SK-N-SH treated with all-trans-retinoic acid at 6 μM for 48 hours (cell line): Measurements from ENCODE around the gene HPCAL4.

Experiments
- ATAC-seq: fragments of 200-7000 bp; cut with Tn5 transposase; 3 replicates; pipeline ENCODE4 v1.9.1; 2020; ENCODE audit warnings: mild to moderate bottlenecking, moderate library complexity
- ARNTL ChIP-seq: fragments of 450-650 bp; formaldehyde crosslinking; IDR thresholded peaks from 2 replicates; pipeline ENCODE4 v1.5.0; 2020; ENCODE audit warnings: low read depth, mild to moderate bottlenecking, moderate library complexity, borderline replicate concordance
- BACH2 ChIP-seq: fragments of 250-450 bp; sonication (Bioruptor Pico); IDR thresholded peaks from 2 replicates; pipeline ENCODE4 v1.9.0; 2021; ENCODE audit warnings: mild to moderate bottlenecking, borderline replicate concordance
- CSDC2 ChIP-seq: fragments of 250-450 bp; sonication (Bioruptor Pico); IDR thresholded peaks from 2 replicates; pipeline ENCODE4 v1.5.0; 2020; ENCODE audit warnings: mild to moderate bottlenecking, moderate library complexity
- CSRNP3 ChIP-seq: fragments of 250-450 bp; sonication (Bioruptor Pico); IDR thresholded peaks from 2 replicates; pipeline ENCODE4 v1.5.1; 2021; ENCODE audit warnings: mild to moderate bottlenecking, moderate library complexity
- ESRRG ChIP-seq: fragments of 250-450 bp; sonication (Bioruptor Pico); IDR thresholded peaks from 2 replicates; pipeline ENCODE4 v1.6.1; 2021; ENCODE audit warnings: mild to moderate bottlenecking
- GLIS3 ChIP-seq: fragments of 250-450 bp; sonication (Bioruptor Pico); IDR thresholded peaks from 2 replicates; pipeline ENCODE4 v1.5.0; 2020; ENCODE audit warnings: mild to moderate bottlenecking, moderate library complexity
- ISL1 ChIP-seq: fragments of 250-450 bp; sonication (Bioruptor Pico); IDR thresholded peaks from 2 replicates; pipeline ENCODE4 v2.1.2; 2022; ENCODE audit warnings: mild to moderate bottlenecking, moderate library complexity
- OSR1 ChIP-seq: fragments of 250-450 bp; sonication (Bioruptor Pico); IDR thresholded peaks from 2 replicates; pipeline ENCODE4 v1.8.0; 2022; ENCODE audit warnings: moderate library complexity, mild to moderate bottlenecking, inconsistent platforms
- PPARA ChIP-seq: fragments of 250-450 bp; sonication (Bioruptor Pico); IDR thresholded peaks from 2 replicates; pipeline ENCODE4 v1.5.0; 2020; ENCODE audit warnings: mild to moderate bottlenecking, borderline replicate concordance
- TCF4 ChIP-seq: fragments of 250-450 bp; sonication (Bioruptor Pico); IDR thresholded peaks from 2 replicates; pipeline ENCODE4 v1.8.0; 2021; ENCODE audit warnings: mild to moderate bottlenecking, moderate library complexity, borderline replicate concordance
- TOX ChIP-seq: fragments of 250-450 bp; sonication (Bioruptor Pico); IDR thresholded peaks from 2 replicates; pipeline ENCODE4 v1.8.0; 2021; ENCODE audit warnings: mild to moderate bottlenecking, moderate library complexity, borderline replicate concordance
- ZC3H10 ChIP-seq: fragments of 250-450 bp; sonication (Bioruptor Pico); IDR thresholded peaks from 2 replicates; pipeline ENCODE4 v1.5.1; 2021; ENCODE audit warnings: mild to moderate bottlenecking, moderate library complexity
- ZFP30 ChIP-seq: fragments of 450-650 bp; formaldehyde crosslinking; IDR thresholded peaks from 2 replicates; pipeline ENCODE4 v1.5.0; 2022; ENCODE audit warnings: mild to moderate bottlenecking, moderate library complexity
- ZNF565 ChIP-seq: fragments of 450-650 bp; formaldehyde crosslinking; conservative IDR thresholded peaks from 2 replicates; pipeline ENCODE4 v1.5.0; 2020; ENCODE audit warnings: low read depth, mild to moderate bottlenecking, moderate library complexity
- ZNF8 ChIP-seq: fragments of 450-650 bp; formaldehyde crosslinking; IDR thresholded peaks from 2 replicates; pipeline ENCODE4 v1.5.0; 2020; ENCODE audit warnings: mild to moderate bottlenecking, moderate library complexity
- TF ChIP-seq, protein P1 (sequence below): fragments of 250-450 bp; sonication (Bioruptor Pico); IDR thresholded peaks from 2 replicates; pipeline ENCODE4 v1.8.0; 2020; ENCODE audit warnings: mild to moderate bottlenecking, moderate library complexity, borderline replicate concordance
- TF ChIP-seq, protein P2 (sequence below): fragments of 250-450 bp; sonication (Bioruptor Pico); IDR thresholded peaks from 2 replicates; pipeline ENCODE4 v1.8.0; 2021; ENCODE audit warnings: low read depth, mild to moderate bottlenecking, moderate library complexity, borderline replicate concordance

The HPCAL4 gene

DNA sequence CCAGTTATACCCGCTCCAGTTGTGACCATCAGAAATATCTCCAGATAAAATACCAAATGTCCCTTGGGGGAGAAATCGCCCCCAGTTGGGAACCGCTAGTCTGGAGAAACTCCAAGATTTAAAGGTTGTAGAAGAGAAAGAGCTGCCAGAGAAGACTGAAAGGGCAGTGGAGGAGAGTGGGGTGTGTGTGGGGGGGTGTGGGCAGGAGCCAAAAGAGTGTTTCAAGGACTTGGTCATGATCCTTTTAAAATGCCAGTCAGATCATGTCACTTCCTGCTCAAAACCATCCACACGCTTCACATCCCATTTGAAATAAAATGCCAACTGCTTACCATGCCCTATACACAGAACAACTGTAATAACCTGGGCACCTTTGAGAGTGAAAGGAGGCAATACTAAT, 48.4 kb downstream of the HPCAL4 start:
- TF ChIP-seq, protein P1, sequence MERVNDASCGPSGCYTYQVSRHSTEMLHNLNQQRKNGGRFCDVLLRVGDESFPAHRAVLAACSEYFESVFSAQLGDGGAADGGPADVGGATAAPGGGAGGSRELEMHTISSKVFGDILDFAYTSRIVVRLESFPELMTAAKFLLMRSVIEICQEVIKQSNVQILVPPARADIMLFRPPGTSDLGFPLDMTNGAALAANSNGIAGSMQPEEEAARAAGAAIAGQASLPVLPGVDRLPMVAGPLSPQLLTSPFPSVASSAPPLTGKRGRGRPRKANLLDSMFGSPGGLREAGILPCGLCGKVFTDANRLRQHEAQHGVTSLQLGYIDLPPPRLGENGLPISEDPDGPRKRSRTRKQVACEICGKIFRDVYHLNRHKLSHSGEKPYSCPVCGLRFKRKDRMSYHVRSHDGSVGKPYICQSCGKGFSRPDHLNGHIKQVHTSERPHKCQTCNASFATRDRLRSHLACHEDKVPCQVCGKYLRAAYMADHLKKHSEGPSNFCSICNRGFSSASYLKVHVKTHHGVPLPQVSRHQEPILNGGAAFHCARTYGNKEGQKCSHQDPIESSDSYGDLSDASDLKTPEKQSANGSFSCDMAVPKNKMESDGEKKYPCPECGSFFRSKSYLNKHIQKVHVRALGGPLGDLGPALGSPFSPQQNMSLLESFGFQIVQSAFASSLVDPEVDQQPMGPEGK = no peak
- TF ChIP-seq ISL1 (CRISPR knock-in tag) = 0 out of 2 replicates have a peak, but pooled peaks have one; percentile 20
- TF ChIP-seq ZC3H10 (CRISPR knock-in tag) = no peak
- no peak for TF ChIP-seq ZNF565 (CRISPR knock-in tag)
- peak; percentile 53 for ATAC-seq

GRCh38 chr1:39640861-39641260, 50.4 kb downstream of the HPCAL4 start:
- TF ChIP-seq BACH2 (CRISPR knock-in tag) = no peak
- TF ChIP-seq, protein P1 = no peak
- TF ChIP-seq GLIS3 (CRISPR knock-in tag) = no peak
- TF ChIP-seq, protein P2, sequence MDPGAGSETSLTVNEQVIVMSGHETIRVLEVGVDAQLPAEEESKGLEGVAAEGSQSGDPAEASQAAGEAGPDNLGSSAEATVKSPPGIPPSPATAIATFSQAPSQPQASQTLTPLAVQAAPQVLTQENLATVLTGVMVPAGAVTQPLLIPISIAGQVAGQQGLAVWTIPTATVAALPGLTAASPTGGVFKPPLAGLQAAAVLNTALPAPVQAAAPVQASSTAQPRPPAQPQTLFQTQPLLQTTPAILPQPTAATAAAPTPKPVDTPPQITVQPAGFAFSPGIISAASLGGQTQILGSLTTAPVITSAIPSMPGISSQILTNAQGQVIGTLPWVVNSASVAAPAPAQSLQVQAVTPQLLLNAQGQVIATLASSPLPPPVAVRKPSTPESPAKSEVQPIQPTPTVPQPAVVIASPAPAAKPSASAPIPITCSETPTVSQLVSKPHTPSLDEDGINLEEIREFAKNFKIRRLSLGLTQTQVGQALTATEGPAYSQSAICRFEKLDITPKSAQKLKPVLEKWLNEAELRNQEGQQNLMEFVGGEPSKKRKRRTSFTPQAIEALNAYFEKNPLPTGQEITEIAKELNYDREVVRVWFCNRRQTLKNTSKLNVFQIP (CRISPR knock-in tag) = no peak
- no peak for TF ChIP-seq TCF4 (CRISPR knock-in tag)
- no peak for TF ChIP-seq TOX (CRISPR knock-in tag)
- no peak for ATAC-seq

- ATAC-seq = no peak
Measured at GRCh38 chr1:39639305-39640130, 51.7 kb downstream of the HPCAL4 start, which contains the start of gene HEYL. Gene HEYL (minus strand): TSS chr1:39639643. CDS start chr1:39639625, 18 bp downstream.

More at GRCh38 chr1:39639305-39640130, 51.7 kb downstream of the HPCAL4 start, which contains the start of gene HEYL:
- TF ChIP-seq, protein P1 = no peak
- TF ChIP-seq OSR1 (CRISPR knock-in tag) (no peak), ZNF565 (CRISPR knock-in tag) (no peak), ZNF8 (CRISPR knock-in tag) (no peak), CSDC2 (CRISPR knock-in tag) (no peak), CSRNP3 (CRISPR knock-in tag) (no peak), ESRRG (CRISPR knock-in tag) (no peak), PPARA (CRISPR knock-in tag) (no peak), TCF4 (CRISPR knock-in tag) (no peak), BACH2 (CRISPR knock-in tag) (no peak), ARNTL (no peak), ZFP30 (CRISPR knock-in tag) (no peak), GLIS3 (CRISPR knock-in tag) (no peak)
- TF ChIP-seq, protein P2 (CRISPR knock-in tag) = no peak
